NOMO-1 (cell line): ENCODE data around the gene ALOX5AP.

Source experiments
- DNase-seq, 2 experiments: peaks; one replicate each; lab custom pipeline; 2025; ENCODE audit not compliant: unreplicated experiment in 2 of 2; lab: John Stamatoyannopoulos, UW

The ALOX5AP gene

GRCh38 chr13:30712536-30713532, 22.5 kb upstream of the ALOX5AP start:
- peak; percentile 99 to 100 for DNase-seq

- peak; percentile 44 to 73 for DNase-seq
Observed at GRCh38 chr13:30714629-30715371, 20.5 kb upstream of the ALOX5AP start.

GRCh38 chr13:30715372-30715756, 20.0 kb upstream of the ALOX5AP start:
- no peak for DNase-seq

GRCh38 chr13:30715837-30716236, 19.5 kb upstream of the ALOX5AP start:
- DNase-seq: no peak

GRCh38 chr13:30718661-30719524, 16.4 kb upstream of the ALOX5AP start:
- DNase-seq: peak; percentile 36 to 43

GRCh38 chr13:30719525-30719914, 15.8 kb upstream of the ALOX5AP start:
- DNase-seq: no peak

- DNase-seq: peak; percentile 96 to 100
Observed at GRCh38 chr13:30720172-30720869, 15.0 kb upstream of the ALOX5AP start.

GRCh38 chr13:30721936-30722335, 13.4 kb upstream of the ALOX5AP start:
- peak in 1 of 2 experiments; percentile 21 for DNase-seq

- DNase-seq: no peak
Observed at GRCh38 chr13:30722361-30722760, 13.0 kb upstream of the ALOX5AP start.

GRCh38 chr13:30724778-30725177, 10.6 kb upstream of the ALOX5AP start:
- no peak for DNase-seq

GRCh38 chr13:30725326-30726085, 9.8 kb upstream of the ALOX5AP start:
- DNase-seq: no peak

GRCh38 chr13:30726192-30726591, 9.2 kb upstream of the ALOX5AP start:
- no peak for DNase-seq

GRCh38 chr13:30727491-30728355, 7.6 kb upstream of the ALOX5AP start:
- no peak for DNase-seq

GRCh38 chr13:30729801-30730200, 5.5 kb upstream of the ALOX5AP start:
- no peak for DNase-seq

GRCh38 chr13:30730526-30730925, 4.8 kb upstream of the ALOX5AP start:
- DNase-seq: no peak

GRCh38 chr13:30731361-30732045, 3.8 kb upstream of the ALOX5AP start:
- DNase-seq: no peak

GRCh38 chr13:30732046-30732390, 3.3 kb upstream of the ALOX5AP start:
- DNase-seq: no peak

GRCh38 chr13:30734439-30734838, 904 bp upstream of the ALOX5AP start:
- DNase-seq: no peak
